Glutamatergic neuron (in vitro differentiated cells): ENCODE results near the gene KCNC4. TPM values are rescaled to one million over a fixed set of nuclear protein-coding genes. Genes with fewer than 3 reads are reported as not detected.

Source experiments
- DNase-seq: peaks from one replicate; pipeline ENCODE4 v3.0.0; 2022
- H3K27ac Mint-ChIP-seq: one replicate; pipeline ENCODE4 v1.8.0; 2020; ENCODE audit warnings: mild to moderate bottlenecking, mixed read lengths, inconsistent platforms; ENCODE audit not compliant: unreplicated experiment
- H3K27me3 Mint-ChIP-seq: one replicate; pipeline ENCODE4 v1.8.0; 2020; ENCODE audit warnings: mild to moderate bottlenecking, moderate library complexity, mixed read lengths, inconsistent platforms; ENCODE audit not compliant: unreplicated experiment
- H3K36me3 Mint-ChIP-seq: one replicate; pipeline ENCODE4 v1.8.0; 2020; ENCODE audit warnings: mild to moderate bottlenecking, mixed read lengths, inconsistent platforms; ENCODE audit not compliant: unreplicated experiment
- H3K4me1 Mint-ChIP-seq: one replicate; pipeline ENCODE4 v1.8.0; 2020; ENCODE audit warnings: mild to moderate bottlenecking, low read depth, mixed read lengths, inconsistent platforms; ENCODE audit not compliant: unreplicated experiment
- H3K4me3 Mint-ChIP-seq: one replicate; pipeline ENCODE4 v1.8.0; 2020; ENCODE audit warnings: mild to moderate bottlenecking, mixed read lengths, inconsistent platforms; ENCODE audit not compliant: unreplicated experiment
- H3K9me3 Mint-ChIP-seq: one replicate; pipeline ENCODE4 v1.8.0; 2020; ENCODE audit warnings: mild to moderate bottlenecking, moderate library complexity, mixed read lengths, inconsistent platforms; ENCODE audit not compliant: unreplicated experiment
- CTCF ChIP-seq: fragments of 200-600 bp; sonication (generic); IDR thresholded peaks from one replicate; pipeline ENCODE4 v1.5.0; 2021; ENCODE audit not compliant: partially characterized antibody, unreplicated experiment
- total RNA-seq: library from RNA; stranded (reverse); fragmentation: NEBNext Ultra II Directional; extraction: Animal tissue kit (Norgen Biotek cat#: 25700); gene quantifications from one replicate; pipeline ENCODE4 v1.2.1, GENCODE V29; 2021; ENCODE audit not compliant: unreplicated experiment

KCNC4 gene
- total RNA-seq, 1 donor from 2014 or later = 9.7 TPM

GRCh38 chr1:110235834-110236682 is 25.9 kb downstream of the KCNC4 start:
- Mint-ChIP-seq H3K27me3 (peaks cover 16% of the 10 kb centered on the region), H3K36me3 (peaks cover 10% of the 10 kb centered on the region), H3K4me3 (peak overlapping the region; percentile 42), H3K4me1 (peaks cover 47% of the 10 kb centered on the region), H3K27ac (peak overlapping the region; percentile 38), H3K9me3 (peaks cover 21% of the 10 kb centered on the region)
- no peak for TF ChIP-seq CTCF
- DNase-seq = no peak

GRCh38 chr1:110237386-110238152 is 27.5 kb downstream of the KCNC4 start:
- no peak overlapping the region for H3K4me3 Mint-ChIP-seq
- H3K27me3 Mint-ChIP-seq = peaks cover 23% of the 10 kb centered on the region
- peaks cover 53% of the 10 kb centered on the region for H3K4me1 Mint-ChIP-seq
- H3K9me3 Mint-ChIP-seq = peaks cover 22% of the 10 kb centered on the region
- DNase-seq = peak; percentile 55
- TF ChIP-seq CTCF = no peak
- no peak overlapping the region for H3K27ac Mint-ChIP-seq
- peaks cover 9% of the 10 kb centered on the region for H3K36me3 Mint-ChIP-seq

- peaks cover 50% of the 10 kb centered on the region for H3K4me1 Mint-ChIP-seq
- peaks cover 21% of the 10 kb centered on the region for H3K9me3 Mint-ChIP-seq
- H3K36me3 Mint-ChIP-seq = no peaks in the 10 kb centered on the region
- H3K27ac Mint-ChIP-seq = peak overlapping the region; percentile 71
- no peak for TF ChIP-seq CTCF
- peaks cover 17% of the 10 kb centered on the region for H3K27me3 Mint-ChIP-seq
- no peak for DNase-seq
- peak overlapping the region; percentile 36 for H3K4me3 Mint-ChIP-seq
Observed at GRCh38 chr1:110239441-110240430, 29.6 kb downstream of the KCNC4 start.

- H3K27me3 Mint-ChIP-seq = peaks cover 15% of the 10 kb centered on the region
- H3K36me3 Mint-ChIP-seq = no peaks in the 10 kb centered on the region
- H3K9me3 Mint-ChIP-seq = peaks cover 21% of the 10 kb centered on the region
- no peak for TF ChIP-seq CTCF
- no peak for DNase-seq
- H3K4me3 Mint-ChIP-seq = peak overlapping the region; percentile 10
- H3K27ac Mint-ChIP-seq = no peak overlapping the region
- H3K4me1 Mint-ChIP-seq = peaks cover 42% of the 10 kb centered on the region
Observed at GRCh38 chr1:110240476-110241210, 30.5 kb downstream of the KCNC4 start.
